Measurements from ENCODE around the gene SMG6. TPM values are rescaled to one million over a fixed set of nuclear protein-coding genes. Genes with fewer than 3 reads are reported as not detected.
A peak's percentile ranks its signal among the peaks of the same experiment; 100 is the strongest.

Gene SMG6
- total and polyA plus RNA-seq, 2 experiments from 2014 or later = 11.9 to 19.9 TPM

DNA sequence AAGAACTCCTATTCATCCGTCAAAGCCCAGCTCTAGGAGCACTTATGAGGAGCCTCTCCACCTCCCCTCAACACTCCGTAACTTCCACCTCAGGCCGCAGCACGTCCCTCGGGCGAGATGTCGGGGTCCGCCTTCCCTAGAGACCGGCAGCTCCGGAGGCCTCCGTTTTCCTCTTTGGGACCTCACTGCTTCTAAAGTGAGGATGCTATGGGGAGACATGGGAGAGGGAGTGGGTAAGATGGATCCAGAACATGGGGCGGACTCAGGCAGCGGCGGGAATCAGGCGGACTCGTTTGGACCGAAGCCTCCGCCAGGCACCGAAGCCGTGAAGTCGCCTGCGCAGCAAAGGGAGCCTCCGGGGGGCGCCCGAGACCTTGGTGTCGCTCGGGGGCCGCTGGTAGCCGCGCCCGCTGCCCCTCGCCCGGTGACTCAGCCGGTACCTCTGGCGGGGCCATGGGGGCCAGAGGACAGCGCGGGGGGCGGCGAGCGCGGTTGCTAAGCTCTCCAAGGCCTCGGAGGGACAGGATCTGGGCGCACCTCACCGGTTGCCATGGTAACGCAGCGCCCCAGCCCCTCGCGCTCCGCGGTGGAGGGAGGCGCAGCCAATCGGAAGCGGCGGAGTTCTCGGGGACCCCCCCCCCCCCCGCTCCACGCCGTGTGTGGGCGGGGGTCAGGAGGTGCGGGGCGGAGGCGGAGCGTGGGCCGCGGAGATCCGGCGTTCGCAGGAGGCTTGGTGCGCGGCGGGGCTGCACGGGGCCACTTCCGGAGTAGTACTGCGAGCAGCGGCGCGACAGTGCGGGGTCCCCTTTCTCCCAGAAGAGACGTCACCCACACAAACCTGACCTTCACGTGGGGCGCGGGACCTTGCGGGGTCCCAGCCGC, 250.0 kb downstream of the SMG6 start:
- Histone ChIP-seq H3K27me3 (peaks cover 48% of the 10 kb centered on the region), H4K20me1 (ENCODE audit: insufficient read depth, poor library complexity, severe bottlenecking) (peaks cover 4% of the 10 kb centered on the region), H3K4me3 (peak overlapping the region; percentile 1), H3K79me2 (peaks cover 4% of the 10 kb centered on the region), H2AFZ (no peak overlapping the region), H3K36me3 (replicated peaks; ENCODE audit: insufficient read depth, low read depth) (no peaks in the 10 kb centered on the region), H3K27ac (peak overlapping the region; percentile 40), H3K9me3 (ENCODE audit: low read depth) (no peaks in the 10 kb centered on the region), H3K4me1 (ENCODE audit: insufficient read depth) (peaks cover 42% of the 10 kb centered on the region), H3K4me2 (peak overlapping the region; percentile 99), H3K9me2 (replicated peaks; ENCODE audit: insufficient read depth) (no peaks in the 10 kb centered on the region)
- DNase-seq (ENCODE audit: low spot score) = peak; percentile 86
- 13% methylated on average over 61 of the region's 84 CpGs for WGBS (ENCODE audit: low lambda C conversion rate, missing lambda C conversion rate)
- TF ChIP-seq CTCF (IDR thresholded peaks at IDR 0.05; ENCODE audit: poor library complexity) (peak; percentile 56), EZH2phosphoT487 (IDR thresholded peaks at IDR 0.05; ENCODE audit: low read depth, severe bottlenecking, unreplicated experiment) (no peak)

DNA sequence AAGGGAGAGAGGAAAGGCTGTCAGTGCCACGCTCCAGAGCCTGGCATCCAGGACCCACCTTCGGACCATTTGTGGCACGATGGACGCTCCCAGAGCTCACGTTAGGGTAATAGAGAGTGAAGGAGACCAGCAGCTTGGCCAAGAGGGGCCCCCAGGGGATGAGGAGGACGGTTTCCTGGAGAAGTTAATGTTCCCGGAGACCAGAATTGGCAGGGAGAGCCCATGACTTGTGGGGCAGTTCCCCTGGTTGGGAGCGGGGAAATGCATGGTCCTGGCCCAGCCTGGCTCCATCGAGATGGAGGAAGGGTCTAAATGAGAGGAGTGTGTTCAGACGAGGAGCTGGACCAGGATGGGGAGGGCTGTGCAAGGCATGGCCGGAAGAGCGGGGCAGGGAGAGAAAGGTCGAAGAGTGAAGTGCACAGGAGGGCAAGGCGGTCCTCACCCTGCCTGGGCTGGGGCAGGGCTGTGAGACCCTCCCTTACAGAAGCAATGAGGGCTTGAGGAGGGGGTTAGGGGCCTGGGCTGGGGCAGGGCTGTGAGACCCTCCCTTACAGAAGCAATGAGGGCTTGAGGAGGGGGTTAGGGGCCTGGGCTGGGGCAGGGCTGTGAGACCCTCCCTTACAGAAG, 251.5 kb downstream of the SMG6 start:
- Histone ChIP-seq H3K4me2 (no peak overlapping the region), H2AFZ (no peak overlapping the region), H3K27ac (no peak overlapping the region), H3K4me1 (ENCODE audit: insufficient read depth) (peaks cover 44% of the 10 kb centered on the region), H3K27me3 (peaks cover 40% of the 10 kb centered on the region), H3K79me2 (peaks cover 4% of the 10 kb centered on the region), H3K4me3 (no peak overlapping the region), H4K20me1 (ENCODE audit: insufficient read depth, poor library complexity, severe bottlenecking) (peaks cover 4% of the 10 kb centered on the region), H3K9me3 (ENCODE audit: low read depth) (no peaks in the 10 kb centered on the region), H3K9me2 (replicated peaks; ENCODE audit: insufficient read depth) (no peaks in the 10 kb centered on the region), H3K36me3 (replicated peaks; ENCODE audit: insufficient read depth, low read depth) (no peaks in the 10 kb centered on the region)
- TF ChIP-seq EZH2phosphoT487 (IDR thresholded peaks at IDR 0.05; ENCODE audit: low read depth, severe bottlenecking, unreplicated experiment) = no peak
- no peak for TF ChIP-seq CTCF (IDR thresholded peaks at IDR 0.05; ENCODE audit: poor library complexity)
- no peak for TF ChIP-seq EZH2 (IDR thresholded peaks at IDR 0.05; ENCODE audit: borderline replicate concordance)
- no peak for DNase-seq (ENCODE audit: low spot score)
- 67% methylated on average over 14 of the region's 14 CpGs for WGBS (ENCODE audit: low lambda C conversion rate, missing lambda C conversion rate)

DNA sequence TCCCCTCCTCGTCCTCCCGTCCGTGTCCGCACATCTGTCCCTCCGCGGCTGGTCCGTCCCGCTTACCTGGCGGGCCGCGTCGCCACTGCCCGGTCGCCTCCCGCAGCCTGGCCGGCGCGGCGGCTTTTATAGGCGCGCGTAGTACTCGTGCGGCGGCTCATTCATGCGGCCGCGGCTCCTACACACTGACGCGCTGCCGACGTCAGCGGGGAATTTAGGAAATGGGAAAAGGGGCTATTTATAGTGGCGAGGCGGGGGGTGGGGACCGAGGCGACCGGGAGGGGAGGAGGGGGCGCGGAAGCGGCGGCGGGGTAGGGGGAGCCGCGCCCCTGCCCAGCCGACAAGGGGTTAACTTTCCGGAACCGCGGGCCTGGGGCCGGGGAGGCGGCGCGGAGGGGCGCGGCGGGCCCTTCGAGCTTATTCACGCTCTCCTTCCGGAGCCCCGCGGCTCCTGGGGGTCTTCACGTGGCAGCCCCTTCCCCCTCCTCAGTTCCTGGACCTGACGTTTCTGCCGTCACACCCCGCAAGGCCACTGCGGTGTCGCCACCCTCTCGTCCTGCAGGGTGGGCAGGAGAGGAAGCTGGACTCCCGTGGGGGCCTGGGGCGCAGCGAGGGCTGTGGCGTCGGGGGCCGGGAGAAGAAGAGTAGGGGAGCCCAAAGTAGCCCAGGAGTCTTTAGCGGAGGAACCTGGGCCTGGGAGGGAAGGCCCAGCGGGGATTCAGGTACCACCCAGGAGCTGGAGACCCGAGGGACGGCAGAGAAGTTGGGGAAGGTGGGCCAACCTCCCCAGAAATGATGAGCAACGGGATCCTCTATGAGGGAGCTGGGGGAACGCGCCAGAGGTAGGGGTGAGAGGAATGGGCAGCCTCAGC, 252.3 kb downstream of the SMG6 start:
- TF ChIP-seq EZH2phosphoT487 (IDR thresholded peaks at IDR 0.05; ENCODE audit: low read depth, severe bottlenecking, unreplicated experiment) (no peak), EZH2 (IDR thresholded peaks at IDR 0.05; ENCODE audit: borderline replicate concordance) (peak; percentile 63), CTCF (IDR thresholded peaks at IDR 0.05; ENCODE audit: poor library complexity) (no peak)
- Histone ChIP-seq H3K79me2 (peaks cover under 1% of the 10 kb centered on the region), H3K36me3 (replicated peaks; ENCODE audit: insufficient read depth, low read depth) (no peaks in the 10 kb centered on the region), H3K4me1 (ENCODE audit: insufficient read depth) (peaks cover 38% of the 10 kb centered on the region), H3K4me2 (peak overlapping the region; percentile 92), H3K9me3 (ENCODE audit: low read depth) (no peaks in the 10 kb centered on the region), H2AFZ (no peak overlapping the region), H4K20me1 (ENCODE audit: insufficient read depth, poor library complexity, severe bottlenecking) (peaks cover under 1% of the 10 kb centered on the region), H3K9me2 (replicated peaks; ENCODE audit: insufficient read depth) (no peaks in the 10 kb centered on the region), H3K4me3 (peak overlapping the region; percentile 72), H3K27ac (no peak overlapping the region), H3K27me3 (peaks cover 36% of the 10 kb centered on the region)
- peak; percentile 72 for DNase-seq (ENCODE audit: low spot score)
- 13% methylated on average over 35 of the region's 81 CpGs for WGBS (ENCODE audit: low lambda C conversion rate, missing lambda C conversion rate)

Measured in hepatocyte (in vitro differentiated cells).